AG09309 (cell line): ENCODE results near the gene CLRN3.

ENCODE experiments used
- DNase-seq: peaks from one replicate; pipeline ENCODE4 v3.0.0-alpha.2; 2010; ENCODE audit warnings: low read depth
- H3K4me3 ChIP-seq: 2 replicates; pipeline ENCODE4 v1.5.1; 2011; ENCODE audit warnings: mild to moderate bottlenecking, low read depth, low read length, moderate library complexity; ENCODE audit not compliant: control insufficient read depth
- TF ChIP-seq, protein P1 (sequence below): IDR thresholded peaks from 2 replicates; pipeline ENCODE4 v1.5.1; 2011; ENCODE audit warnings: mild to moderate bottlenecking, low read depth, low read length, inconsistent platforms; ENCODE audit not compliant: insufficient read depth, control insufficient read depth; ENCODE audit errors: missing control alignments

Gene CLRN3

DNA sequence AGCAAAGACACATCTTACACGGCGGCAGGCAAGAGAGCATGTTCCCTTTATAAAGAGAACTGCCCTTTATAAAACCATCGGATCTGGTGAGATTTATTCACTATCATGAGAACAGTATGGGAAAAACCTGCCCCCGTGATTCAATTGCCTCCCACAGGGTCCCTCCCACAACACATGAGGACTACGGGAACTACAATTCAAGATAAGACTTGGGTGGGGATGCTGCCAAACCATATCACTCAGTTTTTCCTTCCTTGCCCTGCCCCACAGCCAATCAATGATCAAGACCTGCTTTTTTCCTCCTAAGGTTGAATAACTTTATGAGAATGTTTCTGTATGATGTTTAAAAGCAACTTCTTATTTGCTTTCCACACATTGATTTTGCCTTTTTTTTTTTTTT is 11.0 kb upstream of the CLRN3 start:
- TF ChIP-seq, protein P1, sequence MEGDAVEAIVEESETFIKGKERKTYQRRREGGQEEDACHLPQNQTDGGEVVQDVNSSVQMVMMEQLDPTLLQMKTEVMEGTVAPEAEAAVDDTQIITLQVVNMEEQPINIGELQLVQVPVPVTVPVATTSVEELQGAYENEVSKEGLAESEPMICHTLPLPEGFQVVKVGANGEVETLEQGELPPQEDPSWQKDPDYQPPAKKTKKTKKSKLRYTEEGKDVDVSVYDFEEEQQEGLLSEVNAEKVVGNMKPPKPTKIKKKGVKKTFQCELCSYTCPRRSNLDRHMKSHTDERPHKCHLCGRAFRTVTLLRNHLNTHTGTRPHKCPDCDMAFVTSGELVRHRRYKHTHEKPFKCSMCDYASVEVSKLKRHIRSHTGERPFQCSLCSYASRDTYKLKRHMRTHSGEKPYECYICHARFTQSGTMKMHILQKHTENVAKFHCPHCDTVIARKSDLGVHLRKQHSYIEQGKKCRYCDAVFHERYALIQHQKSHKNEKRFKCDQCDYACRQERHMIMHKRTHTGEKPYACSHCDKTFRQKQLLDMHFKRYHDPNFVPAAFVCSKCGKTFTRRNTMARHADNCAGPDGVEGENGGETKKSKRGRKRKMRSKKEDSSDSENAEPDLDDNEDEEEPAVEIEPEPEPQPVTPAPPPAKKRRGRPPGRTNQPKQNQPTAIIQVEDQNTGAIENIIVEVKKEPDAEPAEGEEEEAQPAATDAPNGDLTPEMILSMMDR: no peak
- no peak overlapping the region for H3K4me3 ChIP-seq
- DNase-seq: no peak

GRCh38 chr10:127899766-127900387 is 7.1 kb upstream of the CLRN3 start:
- DNase-seq: no peak
- H3K4me3 ChIP-seq: no peak overlapping the region
- TF ChIP-seq, protein P1: no peak

DNA sequence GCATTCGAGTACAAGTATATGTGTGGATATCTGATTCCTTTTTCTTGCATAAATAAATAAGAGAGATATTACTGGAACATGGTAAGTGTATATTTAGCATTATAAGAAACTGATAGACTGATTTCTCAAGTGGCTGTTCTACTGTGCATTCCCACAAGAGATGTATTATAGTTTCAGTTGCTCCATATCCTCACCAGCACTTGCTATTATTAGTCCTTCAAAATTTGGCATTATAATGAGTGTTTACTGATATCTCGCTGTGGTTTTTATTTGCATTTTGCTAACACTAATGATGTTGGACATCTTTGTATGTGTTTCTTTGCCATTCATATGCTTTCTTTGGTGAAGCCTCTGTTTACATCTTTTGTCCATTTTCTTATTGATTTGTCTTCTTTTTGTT is 4.4 kb upstream of the CLRN3 start:
- no peak for DNase-seq
- no peak overlapping the region for H3K4me3 ChIP-seq
- TF ChIP-seq, protein P1: no peak

GRCh38 chr10:127896590-127896989 is 3.8 kb upstream of the CLRN3 start:
- no peak overlapping the region for H3K4me3 ChIP-seq
- no peak for DNase-seq
- TF ChIP-seq, protein P1: no peak

- TF ChIP-seq, protein P1: no peak
- no peak for DNase-seq
- H3K4me3 ChIP-seq: no peak overlapping the region
Measured at GRCh38 chr10:127894146-127894545, 1.4 kb upstream of the CLRN3 start.

- no peak for DNase-seq
- TF ChIP-seq, protein P1: no peak
- no peak overlapping the region for H3K4me3 ChIP-seq
Measured at GRCh38 chr10:127890832-127891334, 1.9 kb downstream of the CLRN3 start.
